ENCODE measurements around the gene ACTR5.

ACTR5 gene

GRCh38 chr20:38748097-38748860, at the start of gene ACTR5:
ACTR5 (plus strand) TSS chr20:38748460; CDS start chr20:38748479, 19 bp downstream.
- H3K4me3 ChIP-seq (ENCODE audit: low read depth, low read length), result peak within 1 kb of the TSS; percentile 85

GRCh38 chr20:38698541-38698940, 49.7 kb upstream of the ACTR5 start:
- no peak overlapping the region for H3K4me3 ChIP-seq (ENCODE audit: low read depth, low read length)
- no peak for TF ChIP-seq CTCF (IDR thresholded peaks at IDR 0.05; ENCODE audit: borderline replicate concordance, insufficient read depth, low read depth, low read length)

More at GRCh38 chr20:38748097-38748860, at the start of gene ACTR5:
- TF ChIP-seq CTCF (IDR thresholded peaks at IDR 0.05; ENCODE audit: borderline replicate concordance, insufficient read depth, low read depth, low read length), result no peak

- H3K4me3 ChIP-seq (ENCODE audit: low read depth, low read length), result no peak overlapping the region
- no peak for TF ChIP-seq CTCF (IDR thresholded peaks at IDR 0.05; ENCODE audit: borderline replicate concordance, insufficient read depth, low read depth, low read length)
Measured at GRCh38 chr20:38700141-38700540, 48.1 kb upstream of the ACTR5 start.

- TF ChIP-seq CTCF (IDR thresholded peaks at IDR 0.05; ENCODE audit: borderline replicate concordance, insufficient read depth, low read depth, low read length), result no peak
- H3K4me3 ChIP-seq (ENCODE audit: low read depth, low read length), result no peak overlapping the region
Measured at GRCh38 chr20:38700926-38701325, 47.3 kb upstream of the ACTR5 start.

GRCh38 chr20:38703526-38703925, 44.7 kb upstream of the ACTR5 start:
- no peak overlapping the region for H3K4me3 ChIP-seq (ENCODE audit: low read depth, low read length)
- no peak for TF ChIP-seq CTCF (IDR thresholded peaks at IDR 0.05; ENCODE audit: borderline replicate concordance, insufficient read depth, low read depth, low read length)

- no peak for TF ChIP-seq CTCF (IDR thresholded peaks at IDR 0.05; ENCODE audit: borderline replicate concordance, insufficient read depth, low read depth, low read length)
Measured at GRCh38 chr20:38704136-38704535, 44.1 kb upstream of the ACTR5 start.

GRCh38 chr20:38706509-38706908, 41.8 kb upstream of the ACTR5 start:
- no peak overlapping the region for H3K4me3 ChIP-seq (ENCODE audit: low read depth, low read length)
- TF ChIP-seq CTCF (IDR thresholded peaks at IDR 0.05; ENCODE audit: borderline replicate concordance, insufficient read depth, low read depth, low read length), result no peak

More at GRCh38 chr20:38704136-38704535, 44.1 kb upstream of the ACTR5 start:
- no peak overlapping the region for H3K4me3 ChIP-seq (ENCODE audit: low read depth, low read length)

Data from GM12875 (cell line).